ENCODE measurements around the gene FTSJ1.

Gene FTSJ1

DNA sequence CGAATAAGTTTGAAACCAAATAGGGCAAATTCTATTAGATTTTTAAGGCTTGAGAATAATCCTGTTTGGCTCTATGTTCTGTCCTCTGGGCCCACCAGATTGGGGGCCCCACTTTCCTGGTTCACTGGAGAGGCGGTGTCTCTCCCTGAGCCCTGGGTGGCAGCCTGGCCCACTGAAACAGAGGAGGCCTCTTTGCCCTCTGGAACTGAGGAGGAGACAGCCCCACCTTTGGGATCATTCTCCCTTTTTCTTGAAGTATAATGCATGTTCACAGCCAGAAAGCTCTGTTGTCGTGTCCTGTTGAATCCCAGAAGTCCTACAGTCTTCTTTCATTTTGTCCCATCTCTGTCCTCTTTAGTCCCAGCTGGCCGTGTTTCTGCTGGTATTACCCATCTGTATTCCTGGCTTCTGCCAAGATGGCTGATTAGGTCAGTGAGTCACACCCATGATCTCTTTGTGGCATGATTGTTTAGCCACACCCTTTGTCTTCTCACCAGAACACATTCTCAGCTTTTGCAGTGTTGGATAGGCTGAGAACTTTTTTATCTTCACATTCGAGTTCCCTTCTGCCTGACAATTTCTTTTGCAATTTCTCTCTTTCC lies 55.5 kb downstream of the FTSJ1 start:
- DNase-seq = no peak

GRCh38 chrX:48532161-48532560 lies 56.2 kb downstream of the FTSJ1 start:
- no peak for DNase-seq

GRCh38 chrX:48533165-48533564 lies 57.2 kb downstream of the FTSJ1 start:
- DNase-seq = no peak
